GM23248 (cell line): ENCODE data around the gene KASH5.

Experiments used
- EZH2 ChIP-seq: fragments of 200-600 bp; sonication (generic); IDR thresholded peaks from 2 replicates; pipeline ENCODE4 v1.6.1; 2018; ENCODE audit warnings: antibody characterized with exemption, mild to moderate bottlenecking; ENCODE audit not compliant: insufficient read depth, poor library complexity, severe bottlenecking
- EZH2phosphoT487 ChIP-seq: fragments of 200-600 bp; sonication (generic); IDR thresholded peaks from 2 replicates; pipeline ENCODE4 v1.6.1; 2018; ENCODE audit warnings: antibody characterized with exemption, moderate library complexity, mild to moderate bottlenecking, low read depth; ENCODE audit not compliant: insufficient read depth

GRCh38 chr19:49451430-49452181 is 63.6 kb downstream of the KASH5 start, which contains the start of gene PIH1D1:
- TF ChIP-seq EZH2phosphoT487 (no peak), EZH2 (no peak)
